GM19099 (cell line): Measurements from ENCODE around the gene PLOD1.

ENCODE experiments used
- POLR2A ChIP-seq: IDR thresholded peaks from 3 replicates; pipeline ENCODE4 v1.6.1; 2011; ENCODE audit warnings: low read depth; ENCODE audit not compliant: insufficient read length; ENCODE audit errors: extremely low read depth

PLOD1 gene

DNA sequence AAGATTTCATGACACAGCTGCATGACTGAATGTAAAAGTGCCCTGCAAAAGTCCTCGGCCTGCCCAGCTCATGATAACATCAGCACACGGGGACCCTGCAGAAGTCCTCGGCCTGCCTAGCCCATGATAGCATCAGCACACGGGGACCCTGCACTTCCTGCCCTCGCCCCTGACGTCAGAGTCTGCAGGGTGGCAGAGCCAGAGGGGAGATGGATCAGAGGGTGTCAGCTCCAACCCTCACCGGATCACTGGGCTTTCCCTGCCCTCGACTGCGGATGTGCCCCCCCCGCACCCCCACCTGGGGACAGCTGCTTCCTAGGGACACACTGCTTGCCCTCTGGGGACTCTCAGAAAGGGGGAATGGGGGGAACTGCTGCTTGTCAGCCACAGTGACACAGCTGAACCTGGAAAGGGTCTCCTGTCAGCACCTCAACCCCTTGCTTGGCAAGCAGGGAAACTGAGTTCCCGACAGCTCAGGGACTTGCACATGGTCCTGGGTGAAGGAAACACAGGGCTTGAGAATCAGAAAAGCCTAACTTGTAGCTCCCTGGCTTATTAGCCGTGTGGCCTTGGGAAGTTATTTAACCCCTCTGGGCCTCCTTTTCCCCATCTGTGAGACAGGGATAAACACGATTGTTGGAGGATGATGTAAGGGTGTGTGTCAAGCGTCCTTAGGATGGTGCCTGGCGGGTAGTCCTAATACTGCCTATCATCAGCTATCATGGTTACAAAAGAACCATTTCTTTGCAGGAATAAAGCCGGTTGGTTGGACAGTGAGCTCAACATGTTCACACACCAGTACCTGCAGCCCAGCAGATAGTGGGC lies 76.4 kb downstream of the PLOD1 start:
- no peak for TF ChIP-seq POLR2A

GRCh38 chr1:12011998-12012397 lies 77.5 kb downstream of the PLOD1 start:
- no peak for TF ChIP-seq POLR2A

GRCh38 chr1:12012560-12013316 lies 78.2 kb downstream of the PLOD1 start:
- TF ChIP-seq POLR2A: no peak

DNA sequence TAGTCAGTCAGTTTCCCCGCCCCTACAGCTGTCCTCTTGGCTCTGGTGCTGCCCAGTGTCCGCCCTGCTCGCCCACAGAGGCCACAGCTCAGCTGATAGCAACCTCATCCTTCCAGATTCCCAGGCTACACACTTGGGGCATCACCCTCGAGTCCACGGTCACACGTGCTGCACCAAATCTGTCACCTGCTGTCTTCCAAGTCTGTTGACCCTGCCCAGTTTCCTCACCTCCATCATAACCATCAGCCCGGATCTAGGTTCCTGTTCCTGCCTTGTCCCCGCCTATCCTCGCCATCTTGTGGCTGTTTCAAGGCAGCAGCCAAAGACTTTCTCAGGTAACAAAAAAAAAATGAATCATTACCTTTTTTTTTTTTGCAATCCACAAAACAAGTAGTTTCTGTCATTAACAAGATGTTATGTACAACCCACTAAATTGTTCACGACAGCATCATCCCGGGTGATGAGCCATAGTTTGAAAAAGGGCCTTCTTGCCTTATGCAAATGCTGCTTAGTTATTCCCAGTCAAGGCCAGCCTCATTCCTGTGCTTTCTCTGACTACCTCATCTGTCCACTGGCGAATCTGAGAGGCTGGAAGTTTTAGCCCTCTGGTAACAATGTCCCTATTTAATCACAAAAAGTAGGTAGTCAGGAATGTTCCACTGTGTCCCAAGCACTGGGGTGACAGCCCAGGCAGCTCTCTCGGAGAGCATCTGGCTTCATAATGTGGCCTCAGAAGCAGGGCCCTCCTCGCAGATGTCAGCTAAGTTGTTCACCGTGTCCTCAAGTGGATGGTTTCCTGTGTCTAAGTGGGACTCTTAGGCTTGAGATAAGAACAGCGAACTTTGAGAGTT lies 79.8 kb downstream of the PLOD1 start:
- TF ChIP-seq POLR2A: no peak

DNA sequence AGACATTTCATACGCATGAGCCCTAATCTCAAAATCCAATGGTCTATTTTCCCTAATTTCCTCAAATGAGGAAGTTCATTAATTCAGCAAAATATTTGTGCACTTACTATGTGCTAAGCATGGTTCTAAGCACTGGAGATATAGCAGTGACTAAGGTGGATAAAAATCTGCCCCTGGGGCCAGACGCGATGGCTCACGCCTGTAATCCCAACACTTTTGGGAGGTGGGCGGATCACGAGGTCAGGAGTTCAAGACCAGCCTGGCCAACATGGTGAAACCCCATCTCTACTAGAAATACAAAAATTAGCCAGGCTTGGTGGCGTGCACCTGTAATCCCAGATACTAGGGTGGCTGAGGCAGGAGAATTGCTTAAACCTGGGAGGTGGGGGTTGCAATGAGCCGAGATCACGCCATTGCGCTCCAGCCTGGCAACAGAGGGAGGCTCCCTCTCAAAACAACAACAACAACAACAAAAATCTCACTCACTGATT lies 80.5 kb downstream of the PLOD1 start:
- no peak for TF ChIP-seq POLR2A

DNA sequence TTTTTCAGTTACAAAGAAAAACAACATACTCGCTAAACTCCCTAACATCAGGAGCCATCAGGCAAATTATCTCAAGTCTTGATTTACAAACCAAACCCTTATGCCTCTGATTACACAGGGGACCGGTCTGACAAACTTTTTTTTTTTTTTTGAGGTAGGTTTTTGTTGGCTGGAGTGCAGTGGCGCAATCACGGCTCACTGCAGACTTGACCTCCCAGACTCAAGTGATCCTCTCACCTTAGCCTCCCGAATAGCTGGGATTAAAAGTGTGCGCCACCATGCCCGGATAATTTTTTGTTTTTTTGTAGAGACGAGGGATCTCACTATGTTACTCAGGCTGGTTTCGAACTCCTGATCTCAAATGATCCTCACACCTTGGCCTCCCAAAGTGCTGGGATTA lies 81.0 kb downstream of the PLOD1 start:
- no peak for TF ChIP-seq POLR2A

GRCh38 chr1:12016182-12016581 lies 81.7 kb downstream of the PLOD1 start:
- no peak for TF ChIP-seq POLR2A

DNA sequence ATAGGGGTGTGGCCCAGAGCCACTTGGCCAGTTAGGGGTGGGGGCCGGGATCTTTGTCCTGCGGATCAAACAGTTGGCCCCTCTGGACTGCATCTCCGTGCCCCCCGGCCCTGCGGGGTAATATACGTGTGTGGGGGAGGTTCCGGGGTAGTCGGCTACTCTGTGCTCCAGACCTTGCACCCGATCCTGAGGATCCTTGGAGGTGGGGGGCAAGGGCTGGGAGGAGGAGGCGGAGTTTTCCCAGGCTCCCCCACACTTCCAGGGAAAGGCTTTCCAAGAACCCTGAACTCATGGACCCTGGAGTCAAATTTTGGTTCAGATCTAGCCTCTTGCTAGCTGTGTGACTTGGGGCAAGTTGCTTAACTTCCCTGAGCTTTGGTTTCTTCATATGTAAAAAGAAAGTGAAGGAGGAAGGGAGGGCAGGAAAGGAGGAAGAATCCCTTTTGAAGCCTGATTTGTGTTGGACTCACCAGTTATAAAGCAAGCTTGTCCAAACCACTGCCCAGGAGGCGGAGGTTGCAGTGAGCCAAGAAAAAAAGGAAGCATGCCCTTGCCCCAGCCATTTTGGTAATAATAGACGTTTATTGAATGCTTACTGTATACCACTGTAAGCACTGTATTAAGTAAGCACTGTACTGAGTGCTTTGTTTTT lies 85.5 kb downstream of the PLOD1 start:
- TF ChIP-seq POLR2A: no peak

DNA sequence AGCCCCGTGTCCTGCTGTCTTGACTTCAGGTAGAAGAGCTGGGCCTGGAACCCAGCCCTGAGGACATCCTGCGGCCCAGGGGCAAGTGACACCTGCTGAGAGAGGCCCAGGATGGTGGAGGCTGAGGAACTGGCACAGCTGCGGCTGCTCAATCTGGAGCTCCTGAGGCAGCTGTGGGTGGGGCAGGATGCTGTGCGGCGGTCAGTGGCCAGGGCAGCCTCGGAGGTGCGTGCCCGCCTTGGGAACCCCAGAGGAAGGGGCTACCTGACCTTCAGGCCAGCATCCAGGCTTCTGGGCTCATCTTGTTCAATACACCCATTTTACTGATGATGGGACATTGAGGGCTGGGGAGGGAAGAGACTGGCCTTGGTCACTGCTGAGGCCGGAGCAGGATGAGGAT lies 87.1 kb downstream of the PLOD1 start:
- TF ChIP-seq POLR2A: no peak

DNA sequence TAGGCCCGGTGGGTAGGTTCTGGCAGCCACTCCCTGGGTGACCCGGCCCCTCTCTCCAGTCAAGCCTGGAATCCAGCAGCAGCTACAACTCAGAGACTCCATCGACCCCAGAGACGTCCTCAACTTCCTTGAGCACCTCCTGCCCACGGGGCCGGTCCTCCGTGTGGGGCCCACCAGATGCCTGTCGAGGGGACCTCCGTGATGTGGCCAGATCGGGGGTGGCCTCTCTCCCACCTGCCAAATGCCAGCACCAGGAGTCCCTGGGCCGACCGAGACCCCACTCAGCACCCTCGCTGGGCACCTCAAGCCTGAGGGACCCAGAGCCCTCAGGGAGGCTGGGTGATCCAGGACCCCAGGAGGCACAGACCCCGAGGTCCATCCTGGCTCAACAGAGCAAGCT lies 87.5 kb downstream of the PLOD1 start:
- TF ChIP-seq POLR2A: no peak
